GM04503 (cell line): ENCODE measurements around the gene CAMSAP1.

ENCODE experiments used
- DNase-seq: peaks from one replicate; pipeline ENCODE4 v3.0.0-alpha.2; 2012; ENCODE audit warnings: low read depth

Gene CAMSAP1

DNA sequence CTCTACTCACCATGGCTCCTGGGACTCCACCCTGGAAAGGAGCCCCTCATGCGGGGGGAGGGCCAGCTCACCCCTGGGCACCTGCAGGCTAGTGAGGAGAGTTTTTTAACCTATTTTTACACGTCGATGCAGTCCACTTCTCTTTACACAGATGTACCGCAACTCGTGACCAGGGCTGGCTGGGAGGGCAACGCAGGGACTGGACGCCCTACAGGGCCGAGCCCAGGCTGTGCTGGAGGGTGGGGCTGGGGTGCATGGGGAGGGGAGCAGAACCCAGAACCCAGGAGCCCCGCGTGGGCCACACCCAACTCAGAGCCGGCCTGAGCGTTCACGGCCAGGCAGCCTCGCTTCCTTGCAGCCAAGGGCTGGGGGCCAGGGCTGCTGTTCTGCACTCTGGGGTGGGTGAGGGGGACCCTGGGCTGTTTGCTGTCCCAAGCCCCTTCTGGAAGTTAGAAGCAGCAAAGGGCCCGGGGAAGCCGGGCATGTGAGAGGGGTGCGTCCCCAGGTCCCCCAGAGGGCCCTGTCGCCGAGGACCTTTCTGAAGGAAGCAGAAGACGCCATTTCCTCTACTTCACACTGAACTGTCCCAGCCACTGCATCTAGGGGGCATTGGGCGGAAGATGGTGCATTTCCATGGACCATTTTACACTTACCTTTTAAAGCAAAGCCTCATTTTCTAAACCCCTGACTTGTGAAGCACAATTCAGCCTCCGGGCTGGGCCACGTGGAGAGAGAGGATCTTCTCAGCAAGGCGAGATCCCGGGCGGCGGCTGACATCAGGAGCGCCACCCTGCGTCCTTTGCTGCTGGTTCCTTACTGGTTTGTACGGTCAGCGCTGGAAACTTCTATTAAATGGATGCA is 114.8 kb downstream of the CAMSAP1 start:
- DNase-seq, result no peak

DNA sequence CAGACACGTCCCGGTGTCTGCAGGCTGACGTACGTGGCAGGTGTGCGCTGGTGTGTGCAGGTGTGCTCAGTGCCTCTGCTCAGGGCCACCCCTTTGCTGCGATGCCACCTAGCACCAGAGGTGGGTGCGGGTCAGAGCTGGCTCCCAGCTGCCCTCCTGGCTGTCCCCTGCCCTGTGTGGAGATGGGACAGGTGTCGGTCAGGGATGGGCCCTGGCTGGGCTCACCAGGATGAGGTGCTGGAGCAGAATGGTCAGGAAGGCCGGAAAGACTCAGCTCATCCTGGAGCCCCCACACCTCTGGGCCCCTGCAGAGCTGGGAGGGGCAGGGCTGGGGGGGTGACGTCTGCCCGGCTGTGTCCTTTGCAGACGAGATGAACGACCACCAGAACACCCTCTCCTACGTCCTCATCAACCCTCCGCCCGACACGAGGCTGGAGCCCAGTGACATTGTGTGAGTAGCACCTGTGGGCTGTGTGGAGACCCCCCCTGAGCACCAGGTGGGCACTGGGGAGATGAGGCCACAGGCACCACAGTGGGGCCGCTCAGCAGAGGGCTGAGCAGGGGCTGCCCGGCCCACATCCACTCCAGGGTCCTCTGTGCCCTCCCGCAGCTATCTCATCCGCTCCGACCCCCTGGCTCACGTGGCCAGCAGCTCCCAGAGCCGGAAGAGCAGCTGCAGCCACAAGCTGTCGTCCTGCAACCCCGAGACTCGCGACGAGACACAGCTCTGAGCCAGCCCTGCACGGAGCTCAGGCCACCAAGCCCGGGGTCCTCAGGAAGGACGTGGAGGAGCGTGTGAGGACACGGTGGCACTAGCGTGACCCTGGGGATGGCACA is 115.7 kb downstream of the CAMSAP1 start:
- no peak for DNase-seq

DNA sequence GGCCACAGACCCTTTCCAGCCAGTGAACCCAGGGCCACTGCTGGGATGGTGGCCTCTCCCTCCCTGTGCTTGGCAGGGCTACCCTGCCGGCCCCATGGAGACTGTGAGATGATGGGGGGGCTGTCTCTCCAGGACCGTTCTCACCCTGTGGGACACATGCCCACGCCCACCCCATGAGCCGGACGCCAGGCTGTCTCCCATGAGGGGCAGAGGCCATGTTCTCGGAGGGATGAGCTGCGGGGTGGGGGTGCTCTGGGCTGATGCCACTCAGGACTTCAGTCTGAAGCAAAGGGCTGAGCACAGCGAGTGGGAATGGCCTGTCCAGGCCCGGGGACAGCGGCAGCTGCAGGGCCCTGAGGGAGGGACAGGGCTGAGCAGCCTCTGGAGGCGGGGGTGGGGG is 116.5 kb downstream of the CAMSAP1 start:
- DNase-seq, result no peak

DNA sequence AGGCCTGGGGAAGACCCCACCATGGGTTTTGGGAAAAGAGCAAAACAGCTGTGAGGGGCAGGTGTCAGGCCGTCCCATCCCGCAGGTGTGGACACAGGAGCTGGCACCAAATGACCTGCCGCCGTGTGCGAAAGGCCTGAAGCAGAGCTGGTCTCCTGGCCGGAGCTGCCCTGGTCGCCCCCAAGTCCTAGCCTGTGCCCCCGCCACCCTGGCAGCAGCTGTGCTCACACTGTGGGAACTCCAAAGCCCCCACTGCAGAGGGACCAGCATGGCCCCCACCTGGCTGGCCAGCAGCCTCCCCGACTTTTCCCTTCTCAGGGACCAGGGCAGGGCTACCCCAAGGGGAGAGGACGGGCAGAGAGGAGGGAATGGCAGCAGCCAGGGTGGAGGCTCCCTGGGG is 117.0 kb downstream of the CAMSAP1 start:
- DNase-seq, result no peak

GRCh38 chr9:135789838-135790291 is 117.5 kb downstream of the CAMSAP1 start:
- DNase-seq, result no peak

DNA sequence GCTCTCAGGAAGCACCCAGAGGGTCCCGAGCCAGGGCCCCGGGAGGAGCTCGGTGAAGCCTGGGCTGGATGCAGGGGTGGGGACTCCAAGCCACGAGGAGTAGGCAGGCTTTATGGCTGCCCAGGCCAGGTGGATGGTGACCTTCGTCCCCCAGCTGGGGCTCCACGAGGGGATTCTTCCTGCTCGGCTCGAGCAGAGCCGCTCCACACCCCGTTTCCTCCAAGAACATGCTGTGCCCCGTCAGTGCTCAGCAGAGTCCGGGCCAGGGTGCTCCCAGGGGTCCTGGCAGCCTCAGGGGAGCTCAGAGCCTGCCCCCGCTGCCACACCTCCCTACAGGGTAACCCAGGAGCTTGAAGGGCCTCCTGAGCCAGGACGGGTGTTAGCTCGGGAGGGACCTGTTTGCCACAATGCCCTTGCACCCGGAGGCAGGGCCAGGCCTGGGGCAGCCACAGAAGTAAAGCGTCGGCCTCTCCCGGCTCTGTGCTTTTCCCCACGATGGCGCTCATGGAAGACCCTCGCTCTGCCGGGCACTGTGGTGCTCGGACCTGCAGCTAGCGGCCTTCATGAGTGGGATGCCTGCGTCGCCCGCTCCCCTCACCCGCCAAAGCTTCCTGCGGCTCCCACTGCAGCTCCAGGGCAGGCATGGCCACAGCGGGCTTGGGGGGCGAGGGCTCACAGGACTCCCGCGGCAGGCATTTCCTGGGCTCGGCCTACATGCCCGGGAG is 118.6 kb downstream of the CAMSAP1 start:
- no peak for DNase-seq

GRCh38 chr9:135787776-135788575 is 119.4 kb downstream of the CAMSAP1 start:
- DNase-seq, result no peak

DNA sequence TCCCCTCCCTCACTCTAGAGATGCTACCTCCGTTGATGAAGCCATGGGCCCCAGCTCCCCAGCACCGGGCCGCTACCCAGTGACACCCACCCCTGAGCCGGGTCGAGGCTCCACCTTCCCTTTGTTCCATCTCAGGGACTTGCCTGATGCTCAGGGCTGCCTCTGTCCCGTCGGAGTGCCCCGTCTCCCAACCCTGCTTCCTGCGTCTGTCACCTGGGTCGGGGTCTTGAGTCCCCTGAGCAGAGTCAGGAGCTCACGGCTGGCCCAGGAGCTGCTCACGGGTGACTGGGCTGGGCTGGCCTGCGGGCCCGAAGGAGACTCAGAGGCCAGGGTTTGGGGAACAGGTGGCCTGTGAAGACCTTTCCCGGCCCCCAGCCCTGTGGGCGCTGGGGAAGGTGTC is 120.0 kb downstream of the CAMSAP1 start:
- no peak for DNase-seq

DNA sequence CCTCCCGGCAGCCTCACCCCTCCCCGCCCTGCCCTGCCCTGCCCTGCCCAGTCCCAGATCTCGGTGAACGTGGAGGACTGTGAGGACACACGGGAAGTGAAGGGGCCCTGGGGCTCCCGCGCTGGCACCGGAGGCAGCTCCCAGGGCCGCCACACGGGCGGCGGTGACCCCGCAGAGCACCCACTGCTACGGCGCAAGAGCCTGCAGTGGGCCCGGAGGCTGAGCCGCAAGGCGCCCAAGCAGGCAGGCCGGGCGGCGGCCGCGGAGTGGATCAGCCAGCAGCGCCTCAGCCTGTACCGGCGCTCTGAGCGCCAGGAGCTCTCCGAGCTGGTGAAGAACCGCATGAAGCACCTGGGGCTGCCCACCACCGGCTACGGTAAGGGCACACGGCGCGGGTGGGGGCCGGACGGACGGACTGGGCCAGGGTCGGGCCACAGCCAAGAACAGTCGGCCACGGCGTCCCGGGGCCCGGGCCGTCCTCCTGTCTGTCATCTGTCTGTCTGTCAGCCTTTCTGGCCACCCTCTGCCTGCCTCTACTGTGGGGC is 121.1 kb downstream of the CAMSAP1 start:
- DNase-seq, result no peak

- DNase-seq, result no peak
Observed at GRCh38 chr9:135785013-135785575, 122.3 kb downstream of the CAMSAP1 start.

- DNase-seq, result no peak
Observed at GRCh38 chr9:135783540-135784245, 123.7 kb downstream of the CAMSAP1 start.

DNA sequence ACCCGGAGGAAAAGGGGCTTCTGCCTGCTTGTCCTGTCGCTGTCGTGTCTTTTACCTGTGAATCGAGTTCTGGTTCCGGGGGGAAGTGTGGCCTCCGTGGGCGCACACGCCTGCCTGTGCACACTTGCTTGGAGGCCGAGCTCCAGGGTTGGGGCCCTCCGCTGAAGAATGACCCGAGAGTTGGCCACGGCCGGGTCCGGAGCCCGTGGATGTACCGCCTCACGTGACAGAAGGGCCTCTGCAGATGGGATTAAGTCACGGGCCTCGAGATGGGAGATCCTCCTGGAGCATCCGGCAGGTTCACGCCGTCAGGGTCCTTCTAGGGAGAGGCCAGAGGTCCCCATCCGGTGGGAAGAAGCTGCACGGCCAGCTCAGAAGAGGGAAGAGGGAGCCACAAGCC is 124.4 kb downstream of the CAMSAP1 start:
- DNase-seq, result no peak

DNA sequence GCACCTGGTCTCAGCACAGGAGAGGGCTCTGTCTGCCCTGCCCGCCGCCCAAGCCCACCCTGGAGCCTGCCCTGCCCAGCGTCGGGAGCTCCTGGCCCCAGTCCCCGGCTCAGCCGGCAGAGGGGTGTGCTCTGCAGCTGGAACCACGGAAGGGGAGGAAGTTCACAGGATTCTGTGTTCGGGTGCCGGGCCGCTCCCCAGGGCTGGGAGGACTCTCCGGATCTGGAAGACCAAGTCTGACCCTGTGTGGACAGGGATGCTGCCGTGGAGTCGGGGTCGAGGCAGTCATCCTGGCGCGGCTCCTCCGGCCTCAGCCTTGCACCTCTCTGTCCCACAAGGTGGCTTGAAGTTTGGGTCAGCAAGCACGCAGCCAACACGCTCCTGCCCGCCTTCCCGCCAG is 126.7 kb downstream of the CAMSAP1 start:
- DNase-seq, result no peak

- no peak for DNase-seq
Observed at GRCh38 chr9:135780086-135780485, 127.3 kb downstream of the CAMSAP1 start.

GRCh38 chr9:135779571-135779970 is 127.8 kb downstream of the CAMSAP1 start:
- no peak for DNase-seq

- DNase-seq, result no peak
Observed at GRCh38 chr9:135778421-135778820, 128.9 kb downstream of the CAMSAP1 start.

DNA sequence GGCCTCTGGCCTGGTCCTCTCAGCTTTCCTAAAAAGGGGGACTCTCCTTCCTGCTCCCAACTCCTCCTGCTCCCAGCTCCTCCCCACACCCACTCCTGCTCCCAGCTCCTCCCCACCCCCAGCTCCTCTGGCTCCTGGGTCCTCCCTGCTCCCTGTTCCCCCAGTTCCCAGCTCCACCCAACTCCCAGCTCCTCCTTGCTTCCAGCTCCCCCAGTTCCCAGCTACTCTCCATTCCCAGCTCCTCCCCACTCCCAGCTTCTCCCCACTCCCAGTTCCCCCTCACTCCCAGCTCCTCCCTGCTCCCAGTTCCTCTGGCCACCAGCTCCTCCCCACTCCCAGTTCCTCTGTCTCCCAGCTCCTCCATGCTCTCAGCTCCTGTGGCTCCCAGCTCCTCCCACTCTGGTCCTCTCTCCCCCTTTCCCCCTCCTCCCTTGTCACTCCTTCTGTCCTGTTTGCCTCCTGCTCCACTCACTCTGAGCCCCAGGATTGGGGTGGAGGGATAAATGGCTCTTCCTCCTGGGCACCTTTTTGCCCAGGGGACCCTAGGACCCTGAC is 129.6 kb downstream of the CAMSAP1 start:
- no peak for DNase-seq

DNA sequence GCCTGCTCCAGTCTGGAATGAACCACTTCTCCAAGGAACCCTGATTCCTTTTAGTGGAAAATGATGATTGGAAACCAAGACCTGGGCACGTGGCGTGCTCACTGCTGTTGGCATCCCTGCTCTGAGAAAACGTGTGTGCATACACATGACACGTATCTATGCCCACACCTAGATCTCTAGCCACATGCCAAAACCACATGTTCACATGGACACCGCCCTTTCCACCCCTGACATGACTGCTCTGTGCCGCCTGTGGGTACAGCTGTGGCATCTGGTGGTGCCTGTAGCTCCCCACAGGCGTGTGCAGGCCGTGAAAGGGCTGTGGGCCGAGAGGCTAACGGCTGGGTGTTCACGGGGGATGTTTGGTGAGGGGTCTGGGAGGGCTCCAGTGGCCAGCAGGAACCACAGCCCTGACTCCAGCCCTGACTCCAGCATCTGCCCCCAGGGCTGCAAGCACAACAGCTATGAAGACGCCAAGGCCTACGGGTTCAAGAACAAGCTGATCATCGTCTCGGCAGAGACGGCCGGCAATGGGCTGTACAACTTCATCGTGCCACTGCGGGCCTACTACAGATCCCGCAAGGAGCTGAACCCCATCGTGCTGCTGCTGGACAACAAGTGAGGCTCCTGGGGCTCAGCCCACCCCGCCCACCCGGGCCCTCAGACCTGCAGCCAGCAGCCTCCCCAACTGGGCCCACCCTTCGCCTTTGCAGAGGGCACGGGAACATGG is 130.3 kb downstream of the CAMSAP1 start:
- DNase-seq, result no peak

DNA sequence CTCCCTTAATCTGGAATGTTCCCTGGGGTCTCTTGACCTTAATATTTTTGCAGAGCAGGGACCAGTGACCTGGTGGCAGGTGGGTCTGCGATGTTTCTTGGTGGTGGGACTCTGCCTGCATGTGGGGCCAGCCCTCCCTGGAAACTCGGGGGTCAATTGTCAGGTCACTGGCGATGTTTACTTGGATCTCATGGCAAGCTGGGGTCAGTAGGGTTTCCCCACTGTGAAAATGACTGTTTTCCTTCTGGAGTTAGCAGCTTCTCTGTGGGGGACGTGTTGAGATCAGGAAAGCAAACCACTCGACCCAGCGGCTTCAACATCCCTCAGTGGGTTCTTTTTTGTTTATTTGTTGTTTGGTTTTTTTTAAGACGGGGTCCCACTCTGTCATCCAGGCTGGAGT is 131.4 kb downstream of the CAMSAP1 start:
- no peak for DNase-seq
